Smooth muscle cell of bladder (primary cell): ENCODE results near the gene CSF2RB. TPM values are rescaled to one million over a fixed set of nuclear protein-coding genes. Genes with fewer than 3 reads are reported as not detected.

Experiments used
- total RNA-seq: library from RNA; depleted of rRNA; stranded (reverse); fragments of >200 nt; gene quantifications from 2 replicates; pipeline ENCODE4 v1.2.3, GENCODE V29; 2014

Gene CSF2RB
- total RNA-seq, result 0.09 TPM in 1 of 2 replicates, not detected in the other

GRCh38 chr22:36913427-36914389 lies at the start of gene CSF2RB:
TSS of gene CSF2RB (plus strand) at chr22:36913628. CDS start at chr22:36922208, 8,580 bp downstream.

Other genes starting within 250 kb of the CSF2RB start
- gene CACNG2, start 209.9 kb upstream of the CSF2RB start, total RNA-seq, result not detected in 2 replicates
- gene IFT27, start 137.5 kb upstream of the CSF2RB start, total RNA-seq, result 20.9 and 23.5 TPM in 2 replicates
- not detected in 2 replicates for gene PVALB, start 96.6 kb upstream of the CSF2RB start, total RNA-seq
- not detected in 2 replicates for gene NCF4, start 52.6 kb upstream of the CSF2RB start, total RNA-seq
- 34.2 and 43.7 TPM in 2 replicates for gene TST, start 105.8 kb downstream of the CSF2RB start, total RNA-seq
- gene MPST, start 106.1 kb downstream of the CSF2RB start, total RNA-seq, result 54.8 and 62.0 TPM in 2 replicates
- 22.6 and 26.1 TPM in 2 replicates for gene KCTD17, start 138.1 kb downstream of the CSF2RB start, total RNA-seq
- not detected in 2 replicates for gene TMPRSS6, start 196.1 kb downstream of the CSF2RB start, total RNA-seq
- under 0.01 TPM in 1 of 2 replicates, not detected in the other for gene IL2RB, start 236.3 kb downstream of the CSF2RB start, total RNA-seq